ENCODE data around the gene STEAP4.

- TF ChIP-seq CTCF (IDR thresholded peaks at IDR 0.05; ENCODE audit: low read depth, low read length) (no peak), EZH2phosphoT487 (IDR thresholded peaks at IDR 0.05; ENCODE audit: low read depth) (no peak)
These were observed 46.0 kb downstream of the STEAP4 start for GRCh38 chr7:88260719-88261118.

Data from OCI-LY3 (cell line).